Urothelium cell line (cell line): ENCODE data around the gene LAS1L.
"Not testable (repeated sequence)": the region's sequence is repeated elsewhere in the genome, so short reads cannot be mapped to it uniquely, and the experiment has no call there.

Experiments used
- DNase-seq: peaks from one replicate; pipeline ENCODE4 v3.0.0; 2011; ENCODE audit warnings: low spot score, mixed read lengths
- FAIRE-seq: peaks from 2 replicates; lab custom pipeline; 2011; peaks lifted over from hg19 to GRCh38; lab: Jason Lieb, UNC

The LAS1L gene

GRCh38 chrX:65518980-65519379, 15.6 kb downstream of the LAS1L start:
- not testable (repeated sequence) for DNase-seq, FAIRE-seq

GRCh38 chrX:65517923-65518322, 16.7 kb downstream of the LAS1L start:
- no peak for FAIRE-seq

GRCh38 chrX:65516756-65517155, 17.8 kb downstream of the LAS1L start:
- FAIRE-seq, result no peak
- DNase-seq, result no peak

More at GRCh38 chrX:65517923-65518322, 16.7 kb downstream of the LAS1L start:
- DNase-seq, result no peak

- DNase-seq (no peak), FAIRE-seq (no peak)
Observed at GRCh38 chrX:65513610-65514009, 21.0 kb downstream of the LAS1L start.

GRCh38 chrX:65509400-65509799, 25.2 kb downstream of the LAS1L start:
- DNase-seq, result no peak
- no peak for FAIRE-seq

GRCh38 chrX:65508851-65509250, 25.7 kb downstream of the LAS1L start:
- no peak for FAIRE-seq
- no peak for DNase-seq

- DNase-seq (peak; percentile 11), FAIRE-seq (no peak)
Observed at GRCh38 chrX:65502618-65503017, 32.0 kb downstream of the LAS1L start.

GRCh38 chrX:65493431-65493830, 41.2 kb downstream of the LAS1L start:
- no peak for DNase-seq

GRCh38 chrX:65491620-65492019, 43.0 kb downstream of the LAS1L start:
- DNase-seq, result no peak
- no peak for FAIRE-seq

More at GRCh38 chrX:65493431-65493830, 41.2 kb downstream of the LAS1L start:
- FAIRE-seq, result no peak

- DNase-seq (no peak), FAIRE-seq (no peak)
Observed at GRCh38 chrX:65488495-65488894, 46.1 kb downstream of the LAS1L start.

GRCh38 chrX:65480960-65481359, 53.6 kb downstream of the LAS1L start:
- FAIRE-seq (no peak), DNase-seq (no peak)

- DNase-seq, FAIRE-seq: not testable (repeated sequence)
Observed at GRCh38 chrX:65479102-65479501, 55.5 kb downstream of the LAS1L start.

GRCh38 chrX:65476564-65476963, 58.0 kb downstream of the LAS1L start:
- FAIRE-seq (no peak), DNase-seq (no peak)

- peak; percentile 5 for DNase-seq
- no peak for FAIRE-seq
Observed at GRCh38 chrX:65463550-65463949, 71.0 kb downstream of the LAS1L start.
